Jurkat, Clone E6-1 (cell line): ENCODE measurements around the gene LY6G5C. TPM values are rescaled to one million over a fixed set of nuclear protein-coding genes. Genes with fewer than 3 reads are reported as not detected.

ENCODE experiments used
- DNase-seq: peaks from one replicate; pipeline ENCODE4 v3.0.0-alpha.2; 2011; ENCODE audit warnings: low read depth, low spot score
- H3K4me3 ChIP-seq: 2 replicates; pipeline ENCODE4 v1.5.1; 2011; ENCODE audit warnings: mild to moderate bottlenecking, low read length, control low read depth, moderate library complexity
- polyA plus RNA-seq: library from polyadenylated mRNA; unstranded; fragments of >200 nt; gene quantifications from one replicate; pipeline ENCODE4 v1.2.1, GENCODE V29; 2012; ENCODE audit warnings: missing spikeins; ENCODE audit not compliant: insufficient read length, insufficient read depth

Gene LY6G5C
- 6.0 TPM for polyA plus RNA-seq

GRCh38 chr6:31680226-31681134 lies at the start of gene LY6G5C:
Gene LY6G5C (minus strand): TSS chr6:31681067. CDS start chr6:31680373, 694 bp downstream.
- no peak within 1 kb of the TSS for H3K4me3 ChIP-seq
- no peak for DNase-seq

GRCh38 chr6:31729979-31730630 lies 49.2 kb upstream of the LY6G5C start:
- peak; percentile 73 for DNase-seq

GRCh38 chr6:31729515-31729978 lies 48.7 kb upstream of the LY6G5C start:
- peak overlapping the region; percentile 62 for H3K4me3 ChIP-seq
- peak; percentile 70 for DNase-seq

More at GRCh38 chr6:31729979-31730630, 49.2 kb upstream of the LY6G5C start:
- H3K4me3 ChIP-seq = peak overlapping the region; percentile 62

- H3K4me3 ChIP-seq = peak within 1 kb of the TSS; percentile 62
- DNase-seq = no peak
Measured at GRCh38 chr6:31728767-31729514, 48.1 kb upstream of the LY6G5C start, which contains the start of gene DDAH2. Gene DDAH2 (minus strand): TSS chr6:31729299. CDS start chr6:31729161, 138 bp downstream.

DNA sequence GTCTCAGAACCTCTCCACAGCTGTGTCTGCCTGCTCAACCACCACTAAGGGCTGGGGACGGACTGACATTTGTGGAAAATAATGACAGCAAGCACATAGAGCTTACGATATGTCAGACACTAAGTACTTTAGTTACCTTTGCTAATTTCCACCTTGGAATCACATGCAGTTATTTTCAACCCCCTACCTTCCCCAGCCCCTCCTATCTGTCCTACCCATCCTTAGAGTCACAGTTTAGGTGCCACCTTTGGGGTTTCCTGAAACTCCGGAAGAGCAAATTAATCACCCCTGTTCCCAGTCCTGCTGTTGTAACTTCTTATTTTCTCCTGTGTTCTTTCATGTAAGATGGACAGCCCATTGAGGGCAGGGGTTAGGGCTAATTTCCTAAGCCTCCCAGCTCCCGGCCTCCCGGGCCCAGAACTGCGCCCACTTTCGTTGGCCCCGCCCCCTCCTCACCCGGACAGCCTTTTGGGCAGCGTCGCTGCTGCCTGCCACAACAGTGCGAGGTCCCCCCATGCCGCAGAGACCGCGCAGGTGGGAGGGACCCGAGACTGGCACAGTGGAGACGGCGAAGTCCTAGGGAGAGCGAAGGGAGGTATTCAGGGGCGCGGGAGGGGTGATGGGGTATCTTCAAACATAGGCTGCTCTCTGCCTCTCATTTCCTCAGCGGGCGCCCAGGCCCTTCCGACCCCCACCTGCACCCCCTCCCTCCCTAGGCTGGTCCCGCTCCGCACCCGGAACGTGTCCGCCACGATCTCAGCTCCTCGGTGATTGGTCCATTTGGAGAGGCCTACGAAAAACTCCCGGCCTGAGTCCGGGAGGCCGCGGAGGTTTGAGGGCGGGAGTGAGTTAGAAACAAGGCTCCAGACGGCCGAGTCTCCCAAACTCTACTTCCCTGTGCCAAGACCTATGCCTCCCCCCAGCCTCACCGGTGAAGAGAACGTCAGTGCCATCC lies 47.1 kb upstream of the LY6G5C start:
- DNase-seq = peak; percentile 46
- H3K4me3 ChIP-seq = no peak overlapping the region

- DNase-seq = no peak
- no peak overlapping the region for H3K4me3 ChIP-seq
Measured at GRCh38 chr6:31727034-31727716, 46.3 kb upstream of the LY6G5C start.

GRCh38 chr6:31725502-31726350 lies 44.9 kb upstream of the LY6G5C start:
- no peak overlapping the region for H3K4me3 ChIP-seq
- DNase-seq = no peak

- H3K4me3 ChIP-seq = no peak overlapping the region
- DNase-seq = no peak
Measured at GRCh38 chr6:31723980-31724691, 43.3 kb upstream of the LY6G5C start.

- H3K4me3 ChIP-seq = no peak within 1 kb of the TSS
- DNase-seq = peak; percentile 72
Measured at GRCh38 chr6:31723245-31723979, 42.5 kb upstream of the LY6G5C start, which contains the start of gene MPIG6B. Gene MPIG6B (plus strand): TSS chr6:31723373. CDS start chr6:31723384, 11 bp downstream.

GRCh38 chr6:31722173-31722572 lies 41.3 kb upstream of the LY6G5C start:
- no peak overlapping the region for H3K4me3 ChIP-seq
- DNase-seq = no peak

GRCh38 chr6:31721351-31722020 lies 40.6 kb upstream of the LY6G5C start, which contains the start of gene LY6G6C:
Gene LY6G6C (minus strand): TSS chr6:31721746. CDS start chr6:31721679, 67 bp downstream.
- no peak within 1 kb of the TSS for H3K4me3 ChIP-seq
- no peak for DNase-seq

GRCh38 chr6:31720196-31720770 lies 39.4 kb upstream of the LY6G5C start:
- no peak overlapping the region for H3K4me3 ChIP-seq
- DNase-seq = no peak

- DNase-seq = no peak
Measured at GRCh38 chr6:31719001-31719400, 38.1 kb upstream of the LY6G5C start.

DNA sequence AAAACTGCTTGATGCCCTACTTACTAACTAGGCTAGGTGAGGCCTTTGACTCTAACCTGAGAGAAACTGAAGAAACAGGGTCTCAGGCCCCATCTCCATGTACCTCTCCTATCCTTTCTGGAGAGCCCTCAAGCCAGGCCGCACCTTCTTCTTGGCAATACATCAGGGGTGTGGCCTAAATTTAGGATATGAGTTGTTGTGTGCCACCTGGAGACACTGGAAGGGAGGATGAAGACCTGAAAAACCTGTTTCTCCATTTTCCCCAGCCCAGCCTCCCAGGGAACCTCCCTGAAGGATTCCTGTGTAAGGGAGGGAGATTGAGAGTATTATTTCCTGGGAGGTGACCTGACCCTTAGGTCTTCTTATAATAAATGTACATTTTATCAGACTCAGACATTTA lies 37.4 kb upstream of the LY6G5C start:
- no peak overlapping the region for H3K4me3 ChIP-seq
- no peak for DNase-seq

More at GRCh38 chr6:31719001-31719400, 38.1 kb upstream of the LY6G5C start:
- no peak overlapping the region for H3K4me3 ChIP-seq
